Glomerular visceral epithelial cell (primary cell): ENCODE results near the gene RSPH9.
A peak's percentile ranks its signal among the peaks of the same experiment; 100 is the strongest.
"Not testable (repeated sequence)": the region's sequence is repeated elsewhere in the genome, so short reads cannot be mapped to it uniquely, and the experiment has no call there.

Experiments
- DNase-seq: peaks from one replicate; pipeline ENCODE4 v3.0.0-alpha.2; 2016; ENCODE audit errors: extremely low spot score

The RSPH9 gene

GRCh38 chr6:43629104-43629504, 15.7 kb upstream of the RSPH9 start, which contains the start of gene GTPBP2:
Gene GTPBP2 (minus strand): TSS chr6:43629264. CDS start chr6:43629162, 102 bp downstream.
- peak; percentile 99 for DNase-seq

- DNase-seq: peak; percentile 98
These were observed 15.1 kb upstream of the RSPH9 start for GRCh38 chr6:43629505-43630300.

- no peak for DNase-seq
These were observed 13.7 kb upstream of the RSPH9 start for GRCh38 chr6:43630980-43631619.

GRCh38 chr6:43633002-43633401, 11.8 kb upstream of the RSPH9 start:
- DNase-seq: peak; percentile 29

- no peak for DNase-seq
These were observed 10.0 kb upstream of the RSPH9 start for GRCh38 chr6:43634702-43635303.

- peak; percentile 75 for DNase-seq
These were observed 9.2 kb upstream of the RSPH9 start, which contains the start of gene MAD2L1BP for GRCh38 chr6:43635387-43636307. Gene MAD2L1BP (plus strand): TSS chr6:43635840. CDS start chr6:43635876, 36 bp downstream.

GRCh38 chr6:43636308-43636659, 8.6 kb upstream of the RSPH9 start:
- DNase-seq: no peak

- DNase-seq: no peak
These were observed 4.6 kb upstream of the RSPH9 start for GRCh38 chr6:43639984-43640800.

GRCh38 chr6:43645613-43645964, 753 bp downstream of the RSPH9 start:
- no peak for DNase-seq

GRCh38 chr6:43647613-43648012, 2.8 kb downstream of the RSPH9 start:
- no peak for DNase-seq

GRCh38 chr6:43648248-43648647, 3.4 kb downstream of the RSPH9 start:
- no peak for DNase-seq

- DNase-seq: not testable (repeated sequence)
These were observed 8.0 kb downstream of the RSPH9 start for GRCh38 chr6:43652822-43653221.

GRCh38 chr6:43657221-43657802, 12.5 kb downstream of the RSPH9 start:
- DNase-seq: no peak

GRCh38 chr6:43658161-43658560, 13.3 kb downstream of the RSPH9 start:
- no peak for DNase-seq

GRCh38 chr6:43662948-43663347, 18.1 kb downstream of the RSPH9 start:
- DNase-seq: not testable (repeated sequence)

- DNase-seq: peak; percentile 86
These were observed 20.5 kb downstream of the RSPH9 start for GRCh38 chr6:43665376-43665775.

- no peak for DNase-seq
These were observed 21.5 kb downstream of the RSPH9 start for GRCh38 chr6:43666196-43666920.

GRCh38 chr6:43667245-43668150, 22.7 kb downstream of the RSPH9 start:
- peak; percentile 86 for DNase-seq
